D721Med (cell line): ENCODE measurements around the gene ZNF185.

Experiments used
- DNase-seq: peaks from one replicate; pipeline ENCODE4 v3.0.0; 2011; ENCODE audit warnings: low spot score; ENCODE audit not compliant: insufficient read length
- FAIRE-seq: peaks from 2 replicates; lab custom pipeline; 2011; peaks lifted over from hg19 to GRCh38; lab: Jason Lieb, UNC
- TF ChIP-seq, protein P1 (sequence below): IDR thresholded peaks from 2 replicates; pipeline ENCODE4 v1.5.1; 2012; ENCODE audit warnings: mild to moderate bottlenecking, control low read depth; ENCODE audit not compliant: insufficient read depth; ENCODE audit errors: missing control alignments

ZNF185 gene

DNA sequence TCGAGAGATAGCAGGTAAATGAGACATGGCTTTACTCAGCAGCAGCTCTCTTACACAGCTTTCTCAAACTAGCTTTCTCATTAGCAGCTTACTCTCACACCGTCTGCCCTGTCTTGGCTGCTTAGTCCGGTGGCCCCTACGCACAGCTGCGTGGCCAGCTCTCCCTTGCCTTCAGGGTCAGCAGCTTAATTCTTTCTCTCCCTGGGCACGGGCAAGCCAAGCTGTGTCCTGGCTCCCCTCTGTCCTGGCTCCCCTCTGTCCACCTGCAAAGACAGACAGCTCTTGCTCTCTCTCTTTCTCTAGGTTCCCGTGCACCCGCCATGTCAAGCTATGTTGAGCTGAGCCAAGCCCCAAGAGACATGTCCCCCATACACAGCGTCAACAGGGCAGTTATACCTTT, 39.4 kb downstream of the ZNF185 start:
- TF ChIP-seq, protein P1, sequence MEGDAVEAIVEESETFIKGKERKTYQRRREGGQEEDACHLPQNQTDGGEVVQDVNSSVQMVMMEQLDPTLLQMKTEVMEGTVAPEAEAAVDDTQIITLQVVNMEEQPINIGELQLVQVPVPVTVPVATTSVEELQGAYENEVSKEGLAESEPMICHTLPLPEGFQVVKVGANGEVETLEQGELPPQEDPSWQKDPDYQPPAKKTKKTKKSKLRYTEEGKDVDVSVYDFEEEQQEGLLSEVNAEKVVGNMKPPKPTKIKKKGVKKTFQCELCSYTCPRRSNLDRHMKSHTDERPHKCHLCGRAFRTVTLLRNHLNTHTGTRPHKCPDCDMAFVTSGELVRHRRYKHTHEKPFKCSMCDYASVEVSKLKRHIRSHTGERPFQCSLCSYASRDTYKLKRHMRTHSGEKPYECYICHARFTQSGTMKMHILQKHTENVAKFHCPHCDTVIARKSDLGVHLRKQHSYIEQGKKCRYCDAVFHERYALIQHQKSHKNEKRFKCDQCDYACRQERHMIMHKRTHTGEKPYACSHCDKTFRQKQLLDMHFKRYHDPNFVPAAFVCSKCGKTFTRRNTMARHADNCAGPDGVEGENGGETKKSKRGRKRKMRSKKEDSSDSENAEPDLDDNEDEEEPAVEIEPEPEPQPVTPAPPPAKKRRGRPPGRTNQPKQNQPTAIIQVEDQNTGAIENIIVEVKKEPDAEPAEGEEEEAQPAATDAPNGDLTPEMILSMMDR: no peak
- DNase-seq: no peak
- FAIRE-seq: no peak

DNA sequence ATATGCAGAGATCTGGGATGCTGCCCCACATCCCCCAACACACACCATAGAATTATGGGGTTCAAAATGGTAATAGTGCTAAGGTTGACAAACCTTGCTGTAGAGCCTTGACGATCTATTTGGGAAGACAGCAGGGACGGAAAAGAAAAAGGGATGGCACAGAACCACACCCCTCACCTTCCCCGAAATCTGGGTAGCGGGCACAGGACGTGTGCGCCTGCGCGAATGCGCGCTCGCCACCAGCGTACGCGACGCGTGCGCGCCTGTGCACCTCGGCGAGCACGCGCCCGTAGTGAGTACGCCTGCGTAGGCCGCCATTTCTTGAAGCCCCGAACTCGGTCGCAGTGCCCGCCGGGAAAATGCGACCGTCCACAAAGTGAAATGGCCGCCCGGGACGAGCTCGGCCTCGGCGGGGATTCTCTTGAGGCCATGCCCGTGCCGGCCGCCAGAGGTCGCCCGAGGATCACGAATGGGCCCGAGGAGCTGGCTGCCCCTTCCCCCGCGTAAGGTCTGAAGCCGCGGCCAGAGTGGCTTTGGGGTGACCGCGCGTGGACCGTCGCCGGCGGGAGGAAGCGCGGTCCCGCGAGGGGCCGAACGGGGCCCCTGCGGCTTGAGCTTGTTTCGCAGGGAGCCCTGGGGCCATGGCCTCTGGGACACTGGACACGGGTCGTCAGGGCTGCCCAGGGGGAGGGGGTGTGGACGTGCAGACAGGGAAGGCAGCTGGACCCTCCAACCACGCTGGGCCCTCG, 43.6 kb downstream of the ZNF185 start:
- TF ChIP-seq, protein P1: peak; percentile 62
- FAIRE-seq (no peak), DNase-seq (peak; percentile 64)

DNA sequence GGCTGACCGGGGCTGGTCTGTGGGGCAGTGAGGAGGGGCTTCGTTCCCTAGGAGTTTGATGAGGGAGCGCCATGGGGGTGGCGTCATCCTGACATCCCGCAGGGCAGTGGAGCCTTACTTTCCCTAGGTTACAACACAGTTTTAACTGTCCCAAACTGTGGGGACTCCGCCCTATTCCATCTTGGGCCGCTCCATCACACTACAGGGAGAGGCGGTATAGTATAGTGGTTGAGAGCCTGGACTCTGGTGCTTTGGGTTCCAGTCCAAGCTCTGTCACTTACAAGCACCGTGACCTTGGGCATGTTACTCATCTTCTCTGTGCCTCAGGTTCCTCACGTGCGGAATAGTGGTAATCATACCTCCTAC, 44.2 kb downstream of the ZNF185 start:
- FAIRE-seq: no peak
- TF ChIP-seq, protein P1: no peak
- DNase-seq: no peak

DNA sequence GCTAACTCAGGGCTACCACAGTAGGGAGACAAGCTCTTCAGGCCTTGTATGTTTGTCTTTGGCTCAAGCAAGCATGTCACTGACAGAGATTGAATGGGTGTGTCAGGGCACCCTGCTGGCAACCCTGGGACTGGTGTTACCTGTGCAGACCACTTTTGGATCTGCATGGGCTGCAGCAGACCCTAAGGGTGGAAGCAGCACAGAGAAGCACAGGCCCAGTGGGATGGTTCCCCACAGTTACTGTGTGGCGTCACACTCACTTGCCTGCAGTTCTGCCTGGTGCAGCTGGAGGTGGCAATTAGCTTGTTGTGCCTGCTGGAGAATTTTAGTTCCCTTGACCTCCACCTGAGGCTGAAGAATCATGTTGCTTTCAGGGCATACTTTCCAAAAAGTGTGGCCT, 46.0 kb downstream of the ZNF185 start:
- no peak for DNase-seq
- no peak for FAIRE-seq
- TF ChIP-seq, protein P1: no peak

DNA sequence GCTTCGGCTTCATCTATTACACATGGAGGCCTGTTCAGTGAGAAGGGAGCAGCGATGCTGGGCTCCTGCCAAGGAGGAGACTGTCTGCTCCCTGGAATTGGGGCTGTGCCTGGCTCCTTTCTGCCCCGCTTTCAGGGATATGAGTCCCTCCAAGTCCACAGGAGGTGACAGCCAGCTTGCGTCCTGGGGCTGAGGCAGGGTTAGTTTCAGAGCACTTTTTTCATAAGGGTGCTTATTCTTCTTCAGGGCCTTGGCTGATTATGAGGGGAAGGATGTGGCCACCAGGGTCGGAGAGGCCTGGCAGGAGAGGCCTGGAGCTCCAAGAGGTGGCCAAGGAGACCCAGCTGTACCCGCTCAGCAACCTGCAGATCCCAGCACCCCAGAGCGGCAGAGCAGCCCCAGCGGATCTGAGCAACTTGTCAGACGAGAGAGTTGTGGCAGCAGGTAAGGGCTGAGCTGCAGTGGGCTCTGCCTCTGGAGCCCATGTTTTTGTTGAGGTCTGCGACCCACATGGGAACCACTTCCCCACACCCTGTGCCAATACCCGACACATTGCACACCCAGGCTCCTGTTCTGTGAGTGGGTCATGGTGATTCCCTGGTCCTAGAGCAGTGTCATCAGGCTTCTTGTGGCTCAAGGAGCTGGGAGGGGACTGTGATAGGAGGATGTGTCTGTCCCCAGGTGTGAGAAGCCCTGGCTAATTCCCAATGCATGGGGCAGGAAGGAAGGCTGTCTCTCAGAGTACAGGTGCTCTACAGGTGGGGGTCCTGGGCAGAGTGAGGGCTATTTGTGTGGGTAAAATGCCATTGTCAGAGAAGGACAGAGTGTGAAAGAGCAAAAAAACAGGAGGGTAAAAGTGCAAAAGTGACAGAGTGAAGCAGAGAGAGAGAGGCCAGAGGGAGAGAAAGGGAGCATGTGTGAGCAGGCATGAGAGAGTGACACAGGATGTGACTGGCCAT, 47.4 kb downstream of the ZNF185 start:
- FAIRE-seq: no peak
- no peak for DNase-seq
- TF ChIP-seq, protein P1: no peak

DNA sequence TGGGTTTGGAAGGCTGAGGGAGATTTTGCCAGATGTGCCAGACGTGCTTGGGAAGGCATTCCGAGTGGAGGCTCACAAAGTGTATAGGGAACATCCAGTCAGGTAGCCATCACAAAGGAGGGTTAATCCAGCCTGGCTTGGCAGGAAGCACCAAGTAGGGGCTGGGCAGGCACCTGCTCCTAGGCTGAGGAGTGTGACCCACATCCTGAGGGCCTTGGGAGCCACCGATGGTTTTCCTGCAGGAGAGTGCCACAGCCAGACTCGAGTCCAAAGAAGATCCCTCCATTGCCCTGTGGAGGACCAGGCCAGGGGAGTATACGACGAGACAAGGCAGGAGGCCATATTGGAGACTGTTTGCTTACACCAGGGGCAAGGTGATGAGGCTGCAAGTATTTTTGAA, 48.8 kb downstream of the ZNF185 start:
- no peak for DNase-seq
- no peak for FAIRE-seq
- TF ChIP-seq, protein P1: no peak
